ENCODE results near the gene WASF1.
"Not testable (repeated sequence)": the region's sequence is repeated elsewhere in the genome, so short reads cannot be mapped to it uniquely, and the experiment has no call there.

The WASF1 gene

GRCh38 chr6:110170081-110170480, 9.4 kb downstream of the WASF1 start:
- DNase-seq, result no peak

GRCh38 chr6:110158479-110158878, 21.0 kb downstream of the WASF1 start:
- no peak for DNase-seq

- DNase-seq, result no peak
Measured at GRCh38 chr6:110147870-110148269, 31.6 kb downstream of the WASF1 start.

DNA sequence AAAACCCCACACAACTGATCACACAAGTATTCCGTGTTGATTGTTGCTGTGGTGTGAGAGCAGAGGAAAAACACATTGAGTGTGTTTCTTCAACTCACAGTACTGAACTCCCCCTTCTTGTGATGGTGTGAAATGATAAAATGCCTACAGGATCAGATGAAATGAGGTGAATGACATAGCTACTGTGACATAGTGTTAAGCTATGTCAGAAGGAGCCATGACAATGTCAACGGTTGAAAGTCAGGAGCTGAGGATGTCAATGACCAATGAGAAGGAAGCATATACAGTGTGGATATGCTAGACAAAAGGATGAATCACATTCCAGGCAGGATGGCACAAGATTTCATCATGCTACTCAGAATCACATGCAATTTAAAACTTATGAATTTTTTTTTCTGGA, 38.8 kb downstream of the WASF1 start:
- DNase-seq, result no peak

- no peak for DNase-seq
Measured at GRCh38 chr6:110139052-110139451, 40.4 kb downstream of the WASF1 start.

- no peak for DNase-seq
Measured at GRCh38 chr6:110137924-110138887, 41.3 kb downstream of the WASF1 start.

DNA sequence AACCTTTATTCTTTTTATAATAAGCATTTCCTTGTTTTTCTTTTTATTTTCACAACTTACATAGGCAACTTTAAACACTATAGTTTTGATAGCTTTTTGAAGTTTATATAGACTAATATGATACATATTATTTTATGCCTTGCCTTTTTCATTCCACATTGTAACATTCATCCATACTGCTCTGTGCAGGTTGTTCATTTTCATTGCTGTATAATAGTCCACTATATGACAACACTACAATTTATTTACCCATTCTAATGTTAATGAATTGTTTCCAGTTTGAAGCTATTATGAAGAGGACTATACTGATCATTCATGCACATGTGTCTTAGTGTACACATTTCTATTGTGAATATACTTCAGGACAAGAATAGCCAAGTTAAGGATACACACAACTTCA, 49.1 kb downstream of the WASF1 start:
- no peak for DNase-seq

DNA sequence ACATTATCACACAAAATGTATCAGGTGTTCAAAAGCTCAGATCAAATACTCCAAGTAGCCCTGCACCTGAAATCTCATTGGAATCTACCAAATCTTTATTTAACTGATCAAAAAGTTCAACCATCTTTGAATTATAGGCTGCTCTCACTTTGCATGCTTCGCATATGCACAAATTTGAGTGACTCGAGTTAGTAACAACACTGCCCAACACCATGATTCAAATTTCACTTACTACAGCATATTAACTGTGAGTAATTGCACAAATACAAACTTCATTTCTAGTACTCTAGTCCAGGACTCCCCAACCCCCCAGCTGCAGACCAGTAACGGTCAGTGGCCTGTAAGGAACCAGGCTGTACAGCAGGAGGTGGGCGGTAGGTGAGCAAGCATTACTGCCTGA, 51.1 kb downstream of the WASF1 start:
- no peak for DNase-seq

DNA sequence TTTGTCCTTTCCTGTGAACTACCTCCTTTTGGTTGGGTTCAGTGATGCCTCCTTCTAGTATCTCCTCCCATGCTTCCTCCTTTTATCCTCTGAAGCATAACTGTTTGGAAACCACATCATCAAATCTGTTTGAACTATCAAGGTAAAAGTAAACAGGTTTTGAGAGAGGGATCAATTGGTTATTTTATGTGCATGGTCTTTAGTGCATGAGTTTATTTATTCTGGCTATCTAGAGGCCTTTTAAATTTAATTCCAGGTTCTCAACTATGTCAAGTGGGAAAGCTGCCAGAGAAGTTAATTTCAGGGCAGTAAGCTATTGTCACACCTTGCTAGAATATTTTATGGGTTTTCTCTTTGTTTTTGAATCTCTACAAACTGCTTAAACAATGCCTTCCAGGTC, 54.1 kb downstream of the WASF1 start:
- no peak for DNase-seq

DNA sequence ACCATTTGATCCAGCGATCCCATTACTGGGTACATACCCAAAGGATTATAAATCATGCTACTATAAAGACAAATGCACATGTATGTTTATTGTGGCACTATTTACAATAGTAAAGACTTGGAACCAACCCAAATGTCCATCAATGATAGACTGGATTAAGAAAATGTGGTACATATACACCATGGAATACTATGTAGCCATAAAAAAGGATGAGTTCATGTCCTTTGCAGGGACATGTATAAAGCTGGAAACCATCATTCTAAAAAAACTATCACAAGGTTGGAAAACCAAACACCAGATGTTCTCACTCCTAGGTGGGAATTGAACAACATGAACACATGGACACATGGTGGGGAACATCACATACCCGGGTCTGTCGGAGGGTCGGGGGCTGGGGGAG, 57.8 kb downstream of the WASF1 start:
- not testable (repeated sequence) for DNase-seq

DNA sequence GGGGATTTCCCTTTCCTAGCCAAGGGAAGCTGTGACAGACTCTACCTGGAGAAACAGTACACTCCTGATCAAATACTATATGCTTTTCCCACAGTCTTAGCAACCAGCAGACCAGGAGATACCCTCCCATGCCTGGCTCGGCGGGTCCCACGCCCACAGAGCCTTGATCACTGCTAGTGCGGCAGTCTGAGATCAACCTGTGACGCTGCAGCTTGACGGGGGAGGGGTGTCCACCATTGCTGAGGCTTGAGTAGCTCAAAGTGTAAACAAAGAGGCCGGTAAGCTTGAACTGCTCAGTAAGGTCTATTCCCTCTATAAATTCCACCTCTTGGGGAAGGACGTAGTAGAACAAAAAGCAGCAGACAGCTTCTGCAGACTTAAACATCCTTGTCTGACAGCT, 63.2 kb downstream of the WASF1 start:
- DNase-seq, result no peak

DNA sequence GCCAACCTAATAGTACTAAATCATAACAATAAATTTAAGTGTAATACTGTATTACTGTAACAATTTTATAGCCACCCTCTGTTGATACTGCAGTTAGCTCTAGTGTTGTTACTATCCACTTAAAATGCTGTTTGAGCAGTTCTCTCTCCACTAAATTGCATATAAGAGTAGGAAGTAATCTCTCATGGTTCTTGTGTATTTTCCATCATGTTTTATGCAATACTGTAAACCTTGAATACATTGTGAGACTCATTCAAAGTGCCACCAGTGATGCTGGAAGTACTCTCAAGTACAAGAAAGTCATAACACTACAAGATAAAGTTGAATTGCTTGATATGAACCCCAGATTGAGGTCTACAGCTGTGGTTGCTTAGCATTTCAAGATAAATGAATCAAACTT, 65.5 kb downstream of the WASF1 start:
- DNase-seq, result no peak

GRCh38 chr6:110105296-110105695, 74.2 kb downstream of the WASF1 start:
- DNase-seq, result no peak

DNA sequence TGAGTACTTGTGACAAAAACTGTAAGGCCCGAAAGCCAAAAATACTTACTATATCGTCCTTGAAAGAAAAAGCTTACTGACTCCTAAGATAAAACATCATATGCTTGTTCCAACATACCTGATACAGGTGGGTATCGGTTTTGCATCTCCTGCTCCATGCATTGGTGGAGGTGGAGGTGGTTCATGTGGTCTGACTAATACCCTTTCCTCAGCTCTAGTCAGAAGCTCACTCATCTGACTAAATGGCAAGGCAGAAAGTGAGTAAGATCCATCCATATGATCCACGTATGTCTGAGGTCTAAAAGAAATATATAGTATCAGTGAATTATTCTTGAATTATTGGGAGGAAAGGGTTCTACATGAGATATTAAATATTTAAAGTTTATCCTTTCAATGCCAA, 76.2 kb downstream of the WASF1 start:
- no peak for DNase-seq

GRCh38 chr6:110102411-110102810, 77.1 kb downstream of the WASF1 start:
- no peak for DNase-seq

DNA sequence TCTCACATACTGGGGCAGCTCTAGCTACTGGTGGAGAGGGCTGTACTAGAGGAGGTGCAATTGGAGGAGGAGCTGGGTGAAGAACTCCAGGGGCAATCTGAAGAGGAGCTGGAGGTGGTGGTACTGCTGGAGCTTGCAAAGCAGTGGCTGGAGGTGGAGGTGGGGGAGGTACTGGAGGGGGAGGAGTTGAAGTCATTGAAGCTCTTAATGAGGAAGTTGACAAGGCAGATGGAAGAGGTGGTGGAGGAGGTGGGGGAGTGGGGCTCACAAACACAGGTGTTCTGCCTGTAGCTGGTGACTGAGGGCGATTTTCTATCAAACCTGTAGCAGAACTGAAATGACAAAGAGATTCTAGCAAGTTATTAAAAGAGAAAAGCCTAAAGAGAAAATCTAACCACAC, 77.6 kb downstream of the WASF1 start:
- no peak for DNase-seq

- no peak for DNase-seq
Measured at GRCh38 chr6:110098511-110099116, 80.9 kb downstream of the WASF1 start.

DNA sequence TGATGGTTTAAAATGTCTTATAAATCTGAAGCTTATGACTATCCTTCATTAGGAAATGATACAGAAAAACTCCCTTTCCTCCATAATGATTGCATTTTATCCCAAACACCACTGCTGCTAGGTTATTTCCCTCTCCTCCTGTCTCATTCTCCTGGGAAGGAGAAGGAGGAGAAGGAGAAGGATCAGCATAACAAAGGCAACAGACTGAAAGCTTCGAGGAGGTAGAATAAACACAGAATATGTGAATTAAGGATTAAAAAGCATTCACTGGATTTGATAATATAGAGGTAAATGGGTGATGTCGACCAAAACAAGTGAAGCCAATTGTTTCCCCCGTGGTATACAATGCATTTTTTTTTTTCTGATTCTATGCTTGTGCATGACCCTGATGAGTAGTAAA, 82.0 kb downstream of the WASF1 start:
- no peak for DNase-seq

- no peak for DNase-seq
Measured at GRCh38 chr6:110095935-110096334, 83.5 kb downstream of the WASF1 start.

- no peak for DNase-seq
Measured at GRCh38 chr6:110095101-110095500, 84.4 kb downstream of the WASF1 start.

- no peak for DNase-seq
Measured at GRCh38 chr6:110093981-110094380, 85.5 kb downstream of the WASF1 start.

DNA sequence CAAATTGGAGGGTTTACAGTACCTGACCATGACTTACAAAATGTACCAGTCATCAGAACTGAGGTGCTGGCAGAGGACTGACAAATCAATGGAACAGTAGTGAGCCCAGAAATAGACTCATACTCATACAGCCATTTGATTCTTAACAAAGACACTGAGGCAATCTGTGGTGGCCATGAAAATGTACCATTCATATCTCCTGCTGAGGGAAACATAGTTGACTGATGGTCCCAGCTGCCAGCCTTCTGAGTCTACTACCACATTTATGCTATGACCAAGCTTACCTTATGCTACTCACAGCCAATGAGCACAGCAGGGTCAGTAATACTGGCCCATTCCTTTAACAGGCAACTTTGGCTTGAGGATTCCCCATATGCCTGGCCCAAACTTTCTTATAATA, 88.6 kb downstream of the WASF1 start:
- no peak for DNase-seq

DNA sequence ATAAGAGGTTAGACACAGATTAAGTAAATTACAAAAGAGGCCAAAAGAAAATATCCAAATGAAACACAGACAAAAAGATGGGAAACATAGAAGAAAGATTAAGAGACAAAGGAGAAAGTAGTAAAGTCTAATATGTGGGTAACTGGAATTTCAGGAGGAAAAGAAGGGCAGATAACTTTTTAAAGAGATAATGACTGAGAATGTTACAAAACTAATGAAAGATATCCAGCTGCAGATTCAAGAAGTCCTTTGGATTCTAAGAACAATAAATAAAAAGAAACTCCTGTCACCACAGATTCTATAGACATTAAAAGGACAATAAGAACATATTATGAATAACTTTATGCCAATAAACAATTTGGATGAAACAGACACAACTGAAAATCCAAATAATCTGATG, 90.1 kb downstream of the WASF1 start:
- no peak for DNase-seq

DNA sequence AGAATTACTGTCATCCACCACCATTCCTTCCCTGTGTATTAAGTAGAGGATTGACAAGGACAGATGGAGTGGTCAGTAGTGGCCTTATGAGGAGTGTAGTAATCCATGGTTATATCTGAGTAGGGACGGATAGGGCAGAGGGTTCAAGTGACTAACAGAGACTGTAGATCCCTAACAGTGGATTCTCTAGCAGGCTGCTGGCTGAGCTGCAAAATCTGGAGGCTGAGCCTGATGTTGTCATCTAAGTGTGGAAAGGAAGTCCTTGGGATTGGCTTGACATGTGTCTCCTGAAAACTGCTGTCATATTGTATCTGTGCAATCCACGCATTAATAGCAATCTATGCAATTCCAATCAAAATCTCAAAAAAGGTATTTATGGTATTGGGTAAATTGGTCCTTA, 94.2 kb downstream of the WASF1 start:
- no peak for DNase-seq
